GM23248 (cell line): ENCODE measurements around the gene PNKP.

Experiments used
- EZH2 ChIP-seq: fragments of 200-600 bp; sonication (generic); IDR thresholded peaks from 2 replicates; pipeline ENCODE4 v1.6.1; 2018; ENCODE audit warnings: antibody characterized with exemption, mild to moderate bottlenecking; ENCODE audit not compliant: insufficient read depth, poor library complexity, severe bottlenecking
- EZH2phosphoT487 ChIP-seq: fragments of 200-600 bp; sonication (generic); IDR thresholded peaks from 2 replicates; pipeline ENCODE4 v1.6.1; 2018; ENCODE audit warnings: antibody characterized with exemption, moderate library complexity, mild to moderate bottlenecking, low read depth; ENCODE audit not compliant: insufficient read depth

DNA sequence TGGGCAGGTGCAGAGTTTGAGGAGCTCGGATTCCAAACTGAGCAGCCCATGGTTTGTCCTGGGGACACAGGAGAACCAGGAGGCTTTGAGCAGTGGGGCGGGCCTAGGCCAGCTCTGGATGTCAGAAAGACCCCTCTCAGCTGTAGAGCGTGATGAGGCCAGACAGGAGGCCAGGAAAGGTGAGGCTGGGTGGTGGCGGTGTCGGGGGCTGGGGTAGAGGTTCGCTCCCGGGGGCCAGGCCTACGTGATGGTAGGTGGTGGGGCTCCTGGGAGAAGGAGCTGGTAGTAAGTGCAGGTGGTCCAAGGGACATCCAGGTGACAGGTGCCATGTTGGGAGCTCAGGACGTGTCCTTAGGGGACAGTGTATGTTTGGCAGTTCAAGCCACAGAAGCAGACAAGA is 30.0 kb downstream of the PNKP start:
- TF ChIP-seq EZH2 = no peak
- TF ChIP-seq EZH2phosphoT487 = no peak
